Amygdala (tissue), 56 donors: Measurements from ENCODE around the gene MIER3.

Experiments
- DNase-seq, 56 donors: peaks; one replicate each; lab custom pipeline; 2025; lab: John Stamatoyannopoulos, UW

MIER3 gene

GRCh38 chr5:56962286-56962685, 10.4 kb upstream of the MIER3 start:
- no peak for DNase-seq

- DNase-seq, result no peak
Observed at GRCh38 chr5:56961746-56962145, 9.8 kb upstream of the MIER3 start.

GRCh38 chr5:56959326-56959725, 7.4 kb upstream of the MIER3 start:
- no peak for DNase-seq

- no peak for DNase-seq
Observed at GRCh38 chr5:56958595-56958994, 6.7 kb upstream of the MIER3 start.

GRCh38 chr5:56954262-56954661, 2.3 kb upstream of the MIER3 start:
- no peak for DNase-seq

GRCh38 chr5:56951126-56951945, 587 bp downstream of the MIER3 start:
- peak in 40 of 56 donors; percentile 3 to 78 (median 36) for DNase-seq

- DNase-seq, result peak in 43 of 56 donors; percentile 6 to 62 (median 34)
Observed at GRCh38 chr5:56950626-56951125, 1.2 kb downstream of the MIER3 start.

- no peak for DNase-seq
Observed at GRCh38 chr5:56947052-56947451, 4.9 kb downstream of the MIER3 start.

- no peak for DNase-seq
Observed at GRCh38 chr5:56941981-56942380, 9.9 kb downstream of the MIER3 start.

GRCh38 chr5:56938858-56939257, 13.1 kb downstream of the MIER3 start:
- no peak for DNase-seq

- DNase-seq, result no peak
Observed at GRCh38 chr5:56934325-56934724, 17.6 kb downstream of the MIER3 start.

GRCh38 chr5:56922922-56923321, 29.0 kb downstream of the MIER3 start:
- no peak for DNase-seq

GRCh38 chr5:56919942-56920662, 31.8 kb downstream of the MIER3 start:
- no peak for DNase-seq

- DNase-seq, result no peak
Observed at GRCh38 chr5:56918054-56918453, 33.9 kb downstream of the MIER3 start.

- peak in 1 of 56 donors; percentile 2 for DNase-seq
Observed at GRCh38 chr5:56917534-56917933, 34.4 kb downstream of the MIER3 start.

- DNase-seq, result no peak
Observed at GRCh38 chr5:56914678-56915077, 37.2 kb downstream of the MIER3 start.

GRCh38 chr5:56913766-56914165, 38.2 kb downstream of the MIER3 start:
- DNase-seq, result no peak

GRCh38 chr5:56910210-56910965, 41.5 kb downstream of the MIER3 start:
- DNase-seq, result peak in 21 of 56 donors; percentile 10 to 67 (median 46)

GRCh38 chr5:56909294-56910209, 42.4 kb downstream of the MIER3 start, which contains the start of gene SETD9:
Gene SETD9 (plus strand): TSS chr5:56909596. CDS start chr5:56909646, 50 bp downstream.
- DNase-seq, result peak; percentile 64 to 99 (median 94)

- peak in 14 of 56 donors; percentile 48 to 83 (median 65) for DNase-seq
Observed at GRCh38 chr5:56908942-56909293, 43.0 kb downstream of the MIER3 start.
